Stimulated activated CD8-positive, alpha-beta memory T cell treated with anti-CD3 and anti-CD28 coated beads, Interleukin-12 subunit alpha, Interleukin-12 subunit beta, amount 100 ng/mL, for 24 hours (primary cell): Measurements from ENCODE around the gene TASOR.
"Not testable (repeated sequence)": the region's sequence is repeated elsewhere in the genome, so short reads cannot be mapped to it uniquely, and the experiment has no call there.

Experiments
- DNase-seq: peaks from one replicate; pipeline ENCODE4 v3.0.0-alpha.2; 2020; ENCODE audit errors: extremely low read depth

Gene TASOR

DNA sequence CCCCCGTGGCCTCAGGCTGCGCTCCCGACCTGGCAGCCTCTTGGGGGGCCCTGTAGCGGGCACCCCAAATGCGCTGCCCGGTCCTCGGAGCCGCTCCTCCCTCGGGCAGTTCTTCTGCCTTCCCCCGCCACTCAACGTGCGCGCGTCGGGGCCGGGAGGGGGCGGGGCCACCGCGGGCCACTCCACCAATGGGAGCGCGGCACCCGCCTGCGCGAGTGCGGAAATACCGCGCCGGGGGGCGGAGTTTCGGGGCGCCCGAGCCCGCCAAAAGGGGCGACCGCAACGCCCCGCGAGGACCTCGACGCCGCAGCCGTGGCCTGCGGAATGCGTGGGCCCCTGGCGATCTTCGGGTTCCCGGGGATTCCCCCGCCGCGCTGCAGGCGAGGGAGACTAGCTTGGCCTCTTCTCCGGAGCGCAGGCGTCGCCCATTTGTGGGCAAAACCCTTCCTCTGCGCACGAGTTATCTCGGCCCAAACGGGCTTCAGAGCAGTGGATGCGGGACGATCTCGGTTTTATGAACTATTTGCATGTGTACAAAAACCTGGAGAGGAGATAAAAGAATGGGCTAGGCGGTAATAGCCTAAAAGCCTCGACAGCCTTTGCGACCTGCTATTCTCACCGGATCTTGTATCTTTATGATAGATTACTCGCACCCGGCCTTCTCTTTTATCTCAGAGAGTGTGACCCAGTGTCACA lies at the start of gene TASOR:
TSS of gene TASOR (minus strand) at position 144 of the 696 bp plus-strand sequence. CDS start 259 bp downstream, outside the sequence.
- DNase-seq, result peak; percentile 69

GRCh38 chr3:56732109-56732508 lies 49.0 kb upstream of the TASOR start:
- DNase-seq, result no peak

DNA sequence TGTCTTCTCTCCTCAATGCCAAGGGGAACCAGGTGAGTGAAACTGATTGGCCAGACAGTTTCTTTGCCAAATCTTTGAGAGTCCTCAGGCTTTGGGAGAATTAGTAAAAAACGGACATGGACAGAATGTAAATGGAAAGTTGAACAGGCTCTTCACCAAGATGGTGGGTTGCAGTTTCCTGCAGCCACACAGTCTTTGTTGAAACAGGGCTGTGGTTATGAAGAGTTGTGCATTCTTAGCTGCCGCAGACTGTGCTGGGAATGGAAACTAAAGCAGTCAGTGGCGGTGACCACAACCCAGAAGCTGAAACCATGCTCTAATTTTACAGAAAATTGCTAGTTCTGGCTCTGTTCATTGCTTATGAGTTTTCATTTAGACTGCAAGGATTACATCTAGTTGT lies 42.1 kb upstream of the TASOR start:
- DNase-seq, result peak; percentile 22

DNA sequence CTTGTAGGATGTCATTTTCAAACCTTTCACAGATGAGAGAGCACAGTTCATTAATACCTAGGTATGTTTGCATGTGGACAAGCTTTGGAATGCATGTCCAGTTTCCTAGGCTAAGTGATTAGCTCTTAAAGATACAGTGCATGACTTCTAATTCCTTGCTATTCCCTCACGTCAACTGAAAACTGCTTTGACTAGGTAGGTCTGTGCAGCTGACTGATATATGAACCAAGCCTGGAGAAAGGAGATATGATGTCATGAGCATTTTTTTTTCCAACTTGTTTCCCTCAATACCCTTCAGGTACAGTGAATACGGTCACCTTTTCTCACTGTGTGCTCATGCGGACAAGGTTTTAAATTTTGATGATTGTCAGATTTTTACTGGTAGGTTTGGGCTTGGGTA lies 41.6 kb upstream of the TASOR start:
- DNase-seq, result no peak

DNA sequence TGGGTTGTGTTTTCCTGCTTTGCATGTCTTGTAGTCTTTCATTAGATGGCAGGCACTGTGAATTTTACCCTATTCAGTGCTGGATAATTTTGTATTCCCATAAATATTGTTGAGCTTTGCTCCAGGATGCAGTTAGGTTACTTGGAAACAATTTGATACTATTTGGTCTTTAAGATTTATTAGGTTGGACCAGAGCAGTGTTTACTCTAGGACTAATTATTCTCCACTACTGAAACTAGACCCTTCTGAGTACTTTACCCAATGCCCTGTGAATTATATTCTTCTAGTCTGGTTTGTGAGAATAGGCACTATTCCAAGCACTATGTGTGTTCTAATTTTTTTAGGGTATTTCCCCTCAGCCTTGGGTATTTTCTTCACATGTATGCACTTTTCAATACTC lies 37.8 kb upstream of the TASOR start:
- no peak for DNase-seq

- not testable (repeated sequence) for DNase-seq
Measured at GRCh38 chr3:56718809-56719208, 35.7 kb upstream of the TASOR start.

- DNase-seq, result no peak
Measured at GRCh38 chr3:56711344-56711743, 28.3 kb upstream of the TASOR start.

DNA sequence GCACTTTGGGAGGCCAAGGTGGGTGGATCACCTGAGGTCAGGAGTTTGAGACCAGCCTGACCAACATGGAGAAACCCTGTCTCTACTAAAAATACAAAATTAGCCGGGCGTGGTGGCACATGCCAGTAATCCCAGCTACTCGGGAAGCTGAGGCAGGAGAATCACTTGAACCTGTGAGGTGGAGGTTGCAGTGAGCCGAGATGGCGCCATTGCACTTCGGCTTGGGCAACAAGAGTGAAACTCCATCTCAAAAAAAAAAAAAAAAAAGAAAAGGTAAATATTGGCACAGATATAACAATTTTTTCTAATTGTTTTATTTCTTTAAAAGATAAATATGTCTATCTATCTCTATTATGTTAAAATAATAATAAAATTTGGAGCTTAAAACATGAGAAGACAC lies 24.3 kb upstream of the TASOR start:
- DNase-seq, result not testable (repeated sequence)

- no peak for DNase-seq
Measured at GRCh38 chr3:56706629-56707028, 23.6 kb upstream of the TASOR start.

DNA sequence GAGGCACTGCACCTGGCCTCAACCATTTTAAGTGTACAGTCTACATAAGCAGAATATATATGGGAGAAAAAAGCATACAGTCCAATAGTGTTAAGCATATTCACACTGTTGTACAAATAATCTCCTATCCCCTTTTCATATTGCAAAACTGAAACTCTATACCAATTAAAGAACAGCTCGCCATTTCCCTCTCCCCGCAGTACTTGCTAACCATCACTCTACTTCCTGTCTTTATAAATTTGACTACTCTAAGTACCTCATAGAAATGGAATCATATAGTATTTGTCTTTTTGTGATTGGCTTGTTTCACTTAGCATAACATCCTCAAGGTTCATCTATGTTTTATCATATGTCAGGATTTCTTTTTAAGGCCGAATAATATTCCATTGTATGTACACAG lies 21.6 kb upstream of the TASOR start:
- no peak for DNase-seq

DNA sequence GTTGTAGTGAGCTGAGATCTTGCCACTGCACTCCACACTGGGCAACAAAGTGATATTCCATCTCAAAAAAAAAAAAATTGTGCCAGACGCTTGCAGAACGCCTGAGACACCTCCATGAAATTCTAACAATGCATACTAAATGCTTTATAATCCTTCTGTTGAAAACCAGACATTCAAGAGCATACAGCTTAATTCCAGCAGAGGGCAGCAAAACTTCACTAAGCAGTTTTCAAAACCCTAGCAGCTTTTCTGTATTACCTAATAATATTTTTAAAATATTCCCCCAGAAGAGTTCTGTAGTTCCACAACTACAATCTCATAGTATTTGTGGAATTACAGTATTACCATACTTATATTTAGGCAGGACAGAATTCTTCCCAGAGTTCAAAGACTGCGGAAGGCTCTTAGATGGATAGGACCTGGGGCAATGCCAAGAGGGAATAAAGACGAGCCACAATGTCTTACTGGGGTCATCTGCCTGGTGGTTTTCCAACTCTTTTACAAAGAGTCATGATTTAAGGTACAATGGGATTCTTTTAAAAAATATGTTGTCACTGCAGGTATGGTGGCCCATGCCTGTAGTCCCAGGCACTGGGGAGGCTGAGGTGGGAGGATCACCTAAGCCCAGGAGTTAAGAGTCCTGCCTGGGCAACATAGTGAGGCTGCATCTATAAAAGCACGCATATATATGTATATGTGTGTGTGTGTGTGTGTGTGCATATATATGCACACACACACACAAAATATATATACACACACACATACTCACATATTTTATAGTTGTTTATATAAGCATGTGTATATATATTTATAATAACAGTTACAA lies 19.6 kb upstream of the TASOR start:
- no peak for DNase-seq

DNA sequence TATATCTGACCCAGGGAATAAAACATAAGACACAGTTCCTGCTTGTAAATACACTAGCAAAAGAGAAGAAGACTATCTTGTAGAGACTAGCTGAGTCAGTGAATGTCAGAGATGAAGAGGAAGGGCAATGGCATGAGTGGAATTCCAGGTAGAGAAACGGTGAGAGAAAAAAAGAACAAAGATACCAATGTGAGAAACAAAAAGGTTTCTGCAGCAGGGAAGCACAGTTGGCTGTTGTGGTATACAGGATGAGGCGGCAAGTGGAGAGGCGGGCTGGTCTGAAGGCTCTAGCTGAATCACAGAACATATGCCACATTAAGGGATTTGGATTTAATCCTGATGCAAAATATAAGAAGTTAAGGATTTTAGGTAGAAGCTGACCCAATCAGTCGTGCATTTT lies 17.1 kb upstream of the TASOR start:
- DNase-seq, result no peak

DNA sequence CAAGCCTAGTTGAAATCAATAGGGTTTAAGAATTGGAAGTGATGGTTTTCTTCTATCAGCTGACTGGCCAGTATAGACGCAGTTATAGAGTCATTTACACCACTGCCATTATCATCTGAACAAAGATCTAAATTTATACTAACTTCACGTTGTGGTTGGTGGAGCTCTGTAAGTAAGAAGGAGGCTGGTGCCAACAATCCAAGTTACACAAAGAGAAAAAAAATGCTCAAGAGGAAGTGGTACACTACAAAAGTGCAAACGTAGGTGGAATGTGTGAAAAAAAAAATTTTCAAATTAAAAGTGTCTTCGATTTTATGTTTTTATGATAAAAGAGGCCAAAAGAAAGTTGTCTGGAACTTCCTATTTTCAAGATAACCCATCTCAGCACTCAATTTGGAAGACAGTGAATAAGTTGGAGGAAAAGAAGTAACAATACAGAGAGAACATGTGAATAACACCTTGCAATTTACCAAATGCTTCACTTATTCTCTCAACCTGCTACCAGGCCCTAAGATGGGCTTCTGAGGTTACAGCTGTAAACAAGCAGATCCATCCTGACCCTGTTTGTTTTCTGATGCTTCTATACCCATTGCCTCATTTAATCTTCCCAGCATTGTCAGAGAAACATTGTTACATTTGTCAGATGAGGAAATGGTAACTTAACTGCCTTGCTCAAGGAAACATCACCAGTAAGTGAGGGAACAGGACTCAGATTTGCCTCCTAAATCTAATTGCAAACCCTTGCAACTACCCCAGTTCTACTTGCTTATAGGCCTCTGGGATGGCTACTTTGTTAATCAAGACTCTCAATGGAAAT lies 12.0 kb upstream of the TASOR start:
- DNase-seq, result no peak

DNA sequence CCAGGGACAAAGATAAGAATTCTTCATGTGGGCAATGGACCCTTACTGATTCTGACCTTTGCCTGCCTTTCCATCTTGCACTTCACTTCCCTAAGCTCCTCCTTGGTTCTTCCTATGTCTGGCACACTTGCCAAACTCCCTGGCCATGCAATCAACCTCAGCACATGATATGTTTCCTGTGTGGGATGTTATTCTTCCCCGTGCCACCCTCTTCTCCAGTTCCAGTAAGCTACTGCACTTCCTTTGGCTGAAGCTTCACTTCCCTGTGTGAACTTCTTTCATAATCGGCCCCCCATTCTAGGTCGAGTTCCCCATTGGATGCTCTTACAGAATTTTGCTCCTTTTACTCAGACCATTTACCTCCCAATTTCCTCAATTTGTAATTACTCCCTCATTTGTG lies 10.7 kb upstream of the TASOR start:
- DNase-seq, result no peak

- DNase-seq, result not testable (repeated sequence)
Measured at GRCh38 chr3:56692520-56693433, 9.7 kb upstream of the TASOR start.

DNA sequence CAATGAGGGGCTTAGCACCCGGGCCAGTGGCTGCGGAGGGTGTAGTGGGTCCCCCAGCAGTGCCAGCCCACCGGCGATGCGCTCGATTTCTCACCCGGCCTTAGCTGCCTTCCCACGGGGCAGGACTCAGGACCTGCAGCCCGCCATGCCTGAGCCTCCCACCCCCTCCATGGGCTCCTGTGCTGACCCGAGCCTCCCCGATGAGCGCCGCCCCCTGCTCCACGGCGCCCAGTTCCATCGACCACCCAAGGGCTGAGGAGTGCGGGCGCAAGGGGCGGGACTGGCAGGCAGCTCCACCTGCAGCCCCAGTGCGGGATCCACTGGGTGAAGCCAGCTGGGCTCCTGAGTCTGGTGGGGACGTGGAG lies 8.9 kb upstream of the TASOR start:
- DNase-seq, result not testable (repeated sequence)

DNA sequence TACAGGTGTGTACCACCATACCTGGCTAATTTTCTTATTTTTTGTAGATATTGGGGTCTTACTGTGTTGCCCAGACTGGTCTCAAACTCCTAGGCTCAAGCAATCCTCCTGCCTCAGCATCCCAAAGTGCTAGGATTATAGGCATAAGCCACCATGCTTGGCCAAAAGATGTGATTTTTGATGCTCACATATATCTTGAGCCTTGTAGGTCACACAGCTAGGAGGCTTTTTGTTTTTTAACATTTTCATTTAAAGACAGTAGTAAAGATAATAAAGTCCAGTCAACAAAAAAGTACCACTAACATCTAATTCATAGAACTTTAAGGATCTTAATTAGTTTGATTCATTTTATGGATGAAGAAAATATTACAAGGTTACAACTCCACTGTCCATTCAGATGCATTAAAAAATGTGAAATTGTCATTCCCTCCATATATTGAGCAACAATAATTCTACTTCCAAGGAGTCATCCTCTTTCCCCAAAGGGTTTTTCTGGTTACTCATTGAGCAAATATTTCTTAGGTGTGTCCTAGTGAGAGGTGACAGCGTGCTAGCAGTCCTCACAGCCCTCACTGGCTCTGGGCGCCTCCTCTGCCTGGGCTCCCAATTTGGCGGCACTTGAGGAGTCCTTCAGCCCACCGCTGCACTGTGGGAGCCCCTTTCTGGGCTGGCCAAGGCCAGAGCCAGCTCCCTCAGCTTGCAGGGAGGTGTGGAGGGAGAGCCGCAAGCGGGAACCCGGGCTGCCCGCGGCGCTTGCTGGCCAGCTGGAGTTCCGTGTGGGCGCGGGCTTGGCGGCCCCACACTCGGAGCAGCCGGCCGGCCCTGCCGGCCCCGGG lies 8.3 kb upstream of the TASOR start:
- no peak for DNase-seq

DNA sequence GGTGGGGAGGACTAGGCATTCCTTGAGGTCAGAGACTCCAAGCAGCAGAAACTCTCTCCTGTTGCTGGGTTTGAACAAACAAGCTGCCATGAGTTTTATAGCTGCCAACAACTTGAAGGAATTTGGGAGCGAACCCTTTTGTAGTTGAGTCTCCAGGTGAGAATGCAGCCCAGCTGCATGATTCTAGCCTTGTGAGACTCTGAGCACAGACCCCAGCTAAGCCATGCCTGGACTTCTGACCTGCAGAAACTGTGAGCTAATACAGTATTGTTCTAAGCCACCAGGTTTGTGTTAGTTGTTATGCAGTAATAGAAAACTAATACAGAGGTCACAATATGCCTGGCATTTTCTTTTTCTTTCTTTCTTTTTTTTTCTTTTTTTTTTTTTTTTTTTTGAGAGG lies 6.2 kb upstream of the TASOR start:
- no peak for DNase-seq

- no peak for DNase-seq
Measured at GRCh38 chr3:56688191-56688590, 5.1 kb upstream of the TASOR start.

DNA sequence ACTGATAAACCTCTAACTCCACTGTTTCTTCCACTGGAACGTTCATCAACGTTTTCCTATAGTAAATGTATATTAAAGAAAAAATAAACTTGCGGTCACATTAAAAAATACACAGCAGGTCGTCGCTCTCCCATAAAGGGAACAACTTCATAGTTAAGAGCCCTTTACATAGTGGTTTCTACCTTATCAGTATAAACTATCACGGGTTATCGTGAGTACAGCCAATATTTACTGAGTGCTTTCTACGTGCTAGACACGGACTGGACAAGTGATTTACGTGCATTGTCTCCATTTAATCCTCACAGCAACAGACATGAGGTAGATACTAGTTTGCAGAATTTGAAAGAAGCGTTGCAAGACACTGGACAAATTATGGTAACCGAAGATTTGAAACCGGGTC lies 964 bp upstream of the TASOR start:
- DNase-seq, result no peak
